ENCODE data around the gene DTYMK.
A peak's percentile ranks its signal among the peaks of the same experiment; 100 is the strongest.

The DTYMK gene

DNA sequence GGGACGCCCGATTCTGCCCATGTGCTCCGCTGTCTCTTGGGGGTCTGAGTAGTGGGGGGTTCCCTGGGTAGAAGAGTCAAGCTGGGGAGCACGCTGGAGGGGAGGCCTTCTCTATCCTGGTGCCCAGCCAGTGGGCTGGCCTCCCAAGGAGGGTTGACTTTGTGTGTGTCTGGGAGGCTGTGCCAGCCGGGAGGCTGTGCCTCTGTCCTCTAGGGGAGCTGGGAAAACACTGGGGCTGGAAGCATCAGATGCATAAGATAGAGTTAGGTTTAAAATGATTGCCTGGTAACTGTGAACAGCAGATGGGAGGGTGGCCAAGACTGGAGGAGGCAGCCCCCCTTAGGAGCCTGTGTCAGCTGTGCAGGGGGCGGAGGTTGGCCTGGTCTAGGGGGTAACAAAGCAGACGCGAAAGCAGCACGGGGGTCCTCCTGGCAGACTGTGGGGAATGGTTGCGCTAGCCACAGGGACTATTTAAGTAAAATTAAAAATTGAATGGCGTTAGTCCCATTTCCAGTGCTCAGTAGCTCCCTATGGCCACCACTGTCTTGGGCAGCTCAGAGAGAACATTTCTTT lies 16.5 kb upstream of the DTYMK start:
- DNase-seq: peak in 1 of 3 donors; percentile 21

DNA sequence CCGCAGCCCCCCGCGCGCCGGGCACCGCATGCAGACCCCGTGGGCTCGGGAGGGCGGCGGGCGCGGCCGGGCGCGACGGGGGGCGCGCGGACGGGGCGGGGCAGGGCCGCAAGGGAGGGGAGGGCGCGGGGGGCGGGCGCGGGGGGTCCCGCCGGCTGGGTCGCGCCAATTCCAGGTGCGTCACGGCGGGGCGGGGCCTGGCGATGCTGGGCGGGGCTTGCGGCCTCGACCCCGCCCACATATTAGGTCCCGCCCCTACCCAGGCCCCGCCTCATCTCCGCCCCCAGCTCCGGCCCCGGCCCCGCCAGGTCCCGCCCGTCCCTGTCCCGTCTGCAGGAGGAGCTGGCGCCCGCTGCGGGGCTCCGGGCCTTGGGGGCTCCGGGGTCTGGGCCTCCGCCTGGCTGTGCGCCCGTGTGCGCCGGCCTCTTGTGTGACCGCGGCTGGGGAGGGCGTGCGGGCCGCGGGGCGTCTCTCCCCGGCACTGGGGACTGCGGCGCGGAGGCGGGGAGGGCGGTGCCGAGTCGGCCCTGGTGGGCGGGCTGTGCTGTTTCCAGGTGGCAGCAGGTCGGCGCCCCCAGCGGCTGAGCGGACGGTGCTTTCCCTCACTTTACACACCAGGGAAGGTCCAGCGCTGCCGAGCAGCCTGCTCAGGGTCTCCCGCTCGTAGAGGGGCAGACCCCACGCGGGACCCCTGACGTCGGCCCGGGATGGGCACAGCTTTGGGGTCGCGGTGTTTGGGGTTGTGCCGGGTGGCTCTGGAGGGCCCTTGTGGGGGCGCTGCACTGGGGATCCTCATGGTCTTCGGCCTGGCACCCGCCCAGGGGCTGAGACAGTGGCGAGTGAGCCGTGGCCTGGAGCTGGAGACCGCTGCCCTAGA lies 15.8 kb upstream of the DTYMK start:
- peak; percentile 80 to 96 (median 91) for DNase-seq

DNA sequence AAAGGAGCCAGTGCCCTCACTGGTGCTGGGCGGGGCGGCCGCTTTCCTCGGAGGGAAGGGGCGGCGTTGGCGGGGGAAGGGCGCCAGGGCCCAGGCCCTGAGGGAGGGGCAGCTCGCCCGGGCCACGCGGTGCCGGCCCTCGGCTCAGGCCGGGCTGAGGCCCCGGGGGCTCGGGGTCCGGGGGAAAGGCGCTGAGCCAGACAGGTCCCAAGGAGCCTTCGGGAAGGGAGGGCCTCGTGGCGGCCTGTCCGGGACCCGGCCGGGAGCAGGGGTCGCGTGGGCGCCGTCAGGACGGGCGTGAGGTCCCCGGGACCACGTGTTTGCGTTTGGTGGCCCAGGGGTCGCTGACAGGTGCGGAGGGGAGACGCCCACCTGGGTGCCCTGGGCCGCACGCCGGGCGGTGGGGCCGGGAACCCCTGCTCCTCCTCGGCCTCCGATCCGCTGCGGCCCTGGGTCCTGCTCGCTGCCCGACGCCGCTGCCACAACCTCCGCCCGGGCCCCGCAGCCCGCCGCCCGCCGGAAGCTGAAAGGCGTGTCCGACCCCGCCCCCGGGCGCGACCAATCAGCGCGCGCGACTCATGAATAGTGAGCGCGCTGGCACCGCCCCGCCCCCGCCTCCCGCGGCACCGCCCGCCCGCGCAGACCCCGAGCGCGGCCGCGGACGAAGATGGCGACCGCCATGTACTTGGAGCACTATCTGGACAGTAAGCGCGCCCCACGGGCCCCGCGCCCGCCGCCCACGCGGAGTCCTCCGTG lies 15.0 kb upstream of the DTYMK start, which contains the start of gene ING5:
Gene ING5 (plus strand): TSS at position 641 of the 756 bp plus-strand sequence. CDS start 27 bp downstream, at position 668.
- DNase-seq: peak; percentile 96 to 100 (median 98)

DNA sequence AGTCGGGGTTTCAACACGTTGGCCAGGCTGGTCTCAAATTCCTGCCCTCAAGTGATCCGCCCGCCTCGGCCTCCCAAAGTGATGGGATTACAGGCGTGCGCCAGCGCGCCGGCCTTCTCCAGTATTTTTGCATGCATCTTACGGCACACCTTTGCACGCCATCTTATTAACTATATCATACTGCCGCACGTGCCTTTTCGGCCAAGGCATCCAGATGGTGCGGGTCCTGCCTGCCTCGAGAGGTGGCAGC lies 14.5 kb upstream of the DTYMK start:
- no peak for DNase-seq

DNA sequence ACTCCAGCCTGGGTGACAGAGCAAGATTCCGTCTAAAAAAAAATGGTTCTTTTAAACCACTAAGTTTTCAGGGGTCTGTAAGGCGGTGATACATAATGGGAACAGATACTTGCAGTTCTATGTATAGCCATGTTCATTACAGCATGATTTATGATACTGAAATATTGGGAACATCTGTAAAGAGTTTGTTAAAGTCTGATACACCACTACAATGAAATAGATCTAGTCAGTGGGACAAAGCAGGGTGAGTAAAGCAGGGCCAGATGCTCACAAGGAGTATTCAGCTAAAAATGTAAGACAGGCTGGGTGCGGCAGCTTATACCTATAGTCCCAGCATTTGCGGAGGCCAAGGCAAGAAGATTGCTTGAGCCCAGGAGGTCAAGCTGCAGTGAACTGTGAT lies 9.0 kb upstream of the DTYMK start:
- no peak for DNase-seq

DNA sequence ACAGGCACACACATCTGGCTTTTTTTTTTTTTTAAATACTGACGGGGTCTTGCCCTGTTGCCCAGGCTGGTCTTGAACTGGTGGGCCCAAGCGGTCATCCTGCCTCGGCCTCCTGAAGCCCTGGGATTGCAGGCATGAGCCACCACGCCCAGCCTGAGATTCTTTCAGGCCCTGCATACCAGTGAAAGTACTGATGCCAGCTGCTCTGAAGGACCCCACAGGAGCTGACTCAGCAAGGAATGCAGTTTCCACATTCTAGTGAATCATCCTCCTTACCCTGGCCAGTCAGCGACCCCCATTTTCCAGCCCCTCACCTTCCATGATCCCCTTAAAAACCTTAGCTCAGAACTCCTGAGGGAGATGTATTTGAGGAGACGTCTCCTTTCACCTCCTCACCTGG lies 5.8 kb upstream of the DTYMK start:
- DNase-seq: no peak

DNA sequence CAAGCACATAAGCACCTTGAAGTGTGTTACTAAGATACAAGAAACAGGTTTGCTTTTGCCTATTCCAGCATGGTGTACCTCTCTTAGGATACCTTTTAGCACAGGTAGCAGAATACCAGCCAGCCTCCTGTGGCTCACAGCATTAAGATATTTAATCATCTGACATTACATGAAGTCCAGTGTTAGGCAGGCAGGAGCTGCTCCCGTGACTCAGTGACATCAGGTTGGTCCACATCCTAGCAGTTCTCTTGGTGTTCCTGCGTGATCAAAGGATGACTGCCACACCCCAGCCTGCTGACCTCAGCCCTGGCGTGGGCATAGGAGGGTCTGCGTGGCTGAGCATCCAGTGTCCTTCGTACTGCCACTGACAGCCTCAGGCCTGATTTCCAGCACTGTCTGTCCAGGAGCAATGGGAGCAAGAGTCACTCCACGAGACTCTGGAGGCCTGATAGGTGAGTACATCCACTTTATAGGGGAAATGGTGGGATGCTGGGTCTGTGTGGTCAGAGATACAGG lies 3.6 kb upstream of the DTYMK start:
- no peak for DNase-seq

DNA sequence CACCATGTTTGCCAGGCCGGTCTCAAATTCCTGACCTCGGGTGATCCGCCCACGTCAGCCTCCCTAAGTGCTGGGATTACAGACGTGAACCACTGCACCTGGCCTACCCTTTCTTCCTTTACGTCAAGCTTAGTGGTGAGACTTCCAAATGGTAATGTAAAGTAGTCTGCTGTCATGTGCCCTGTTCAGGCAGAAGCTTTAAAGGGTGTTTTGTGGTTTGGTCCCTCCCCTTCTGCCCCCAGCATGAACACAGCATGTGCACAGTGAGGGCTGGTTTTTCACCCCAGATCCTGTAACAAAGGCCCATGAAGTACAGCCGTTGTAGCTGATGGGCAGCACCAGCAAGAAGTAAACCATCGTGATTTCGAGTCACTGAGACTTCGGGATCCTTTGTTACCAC lies 2.7 kb upstream of the DTYMK start:
- no peak for DNase-seq

DNA sequence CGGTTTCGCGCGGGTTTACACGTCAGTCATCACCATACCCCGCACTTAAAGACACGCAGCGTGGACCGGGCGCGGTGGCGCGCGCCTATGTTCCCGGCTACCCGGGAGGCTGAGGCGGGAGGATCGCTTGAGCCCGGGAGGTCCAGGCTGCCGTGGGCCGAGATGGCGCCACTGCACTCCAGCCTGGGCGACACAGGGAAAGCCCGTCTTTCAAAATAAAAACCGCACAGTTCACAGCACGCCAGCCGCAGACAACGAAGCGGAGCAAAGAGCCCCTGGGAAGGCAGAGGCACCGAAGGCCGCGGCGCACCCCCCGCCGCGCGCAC lies 328 bp downstream of the DTYMK start:
- no peak for DNase-seq

DNA sequence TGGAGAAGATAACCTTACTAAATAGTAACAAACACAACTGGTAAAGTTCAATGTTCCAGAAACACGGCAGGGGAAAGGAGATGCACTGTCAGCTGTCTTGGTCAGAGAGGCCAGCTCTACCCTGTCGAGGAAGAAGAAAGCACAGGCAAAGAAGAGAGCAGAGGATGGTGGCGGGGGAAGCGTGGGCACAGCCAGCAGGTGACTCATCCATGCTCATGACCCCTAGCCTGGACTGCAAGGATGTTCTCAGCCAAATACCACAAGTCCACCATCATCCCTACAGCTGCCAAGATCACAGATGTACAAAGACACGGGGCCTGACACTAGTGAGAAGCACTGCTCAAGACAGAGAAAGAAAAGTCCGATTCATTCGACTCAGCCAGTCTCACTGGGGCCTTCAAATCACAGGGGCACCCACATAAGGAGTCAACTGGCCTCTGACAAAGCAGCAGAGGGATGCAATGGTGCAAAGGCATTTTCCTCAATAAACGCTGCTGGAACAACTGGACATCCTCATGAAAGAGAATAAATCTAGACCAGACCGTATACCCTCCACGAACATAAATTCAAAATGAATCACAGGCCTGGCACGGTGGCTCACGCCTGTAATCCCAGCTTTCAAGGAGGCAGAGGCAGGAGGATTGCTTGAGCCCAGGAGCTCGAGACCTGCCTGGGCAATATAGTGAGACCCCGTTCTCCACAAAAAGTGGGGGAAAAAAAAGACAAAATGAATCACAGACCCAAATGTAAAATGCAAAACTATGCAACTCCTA lies 5.6 kb downstream of the DTYMK start:
- peak; percentile 13 to 38 (median 25) for DNase-seq

DNA sequence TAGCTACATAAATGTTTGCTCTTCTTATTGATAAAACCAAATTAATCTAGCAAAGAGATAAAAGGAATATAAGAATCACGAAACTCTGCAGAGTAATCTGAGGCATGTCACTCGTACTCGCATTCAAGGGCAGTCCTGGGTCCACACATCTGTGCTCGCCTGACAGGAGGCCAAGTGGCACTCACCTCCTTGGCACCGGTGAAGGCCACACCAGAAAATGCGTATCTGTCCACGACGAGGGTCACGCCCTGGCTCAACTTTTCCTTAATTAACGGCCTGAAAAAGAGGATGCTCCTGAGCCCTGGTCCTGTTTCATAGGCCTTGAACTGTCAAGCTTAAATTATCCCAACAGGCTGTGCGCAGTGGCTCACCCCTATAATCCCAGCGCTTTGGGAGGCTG lies 6.6 kb downstream of the DTYMK start:
- DNase-seq: no peak

DNA sequence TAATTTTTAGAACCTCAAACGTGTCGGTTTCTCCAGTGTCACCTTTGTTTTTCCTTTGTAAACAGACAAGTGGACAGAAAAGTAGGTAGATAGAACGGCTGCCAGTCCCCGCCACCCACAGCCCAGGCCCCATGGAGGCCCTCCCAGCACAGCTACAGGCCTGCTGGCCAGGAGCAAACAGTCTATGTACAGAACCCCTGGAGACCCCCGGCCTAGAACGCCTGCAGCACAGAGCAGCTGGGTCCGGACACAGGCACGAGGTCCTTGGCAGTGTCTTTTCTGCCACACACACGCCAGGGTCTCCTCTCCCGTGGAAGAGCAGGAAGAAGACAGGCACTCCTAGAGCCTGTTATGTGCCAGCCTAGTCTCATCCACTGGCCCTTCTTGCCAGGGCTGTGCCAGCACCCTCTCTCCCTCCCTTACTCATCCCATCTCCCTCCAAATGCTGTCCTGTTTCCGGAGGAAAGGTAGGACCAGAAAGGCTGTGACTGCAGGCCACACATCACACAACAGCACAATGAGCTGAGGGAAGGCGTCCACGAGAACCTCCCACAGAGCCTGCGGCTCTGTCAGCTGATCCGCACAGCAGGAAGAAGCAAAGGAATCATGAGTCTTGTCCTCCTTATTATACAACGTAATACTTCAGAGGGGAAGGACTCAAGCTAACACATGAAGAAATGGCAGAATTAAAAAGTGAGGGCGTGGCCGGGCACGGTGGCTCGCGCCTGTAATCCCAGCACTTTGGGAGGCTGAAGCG lies 7.7 kb downstream of the DTYMK start:
- no peak for DNase-seq

DNA sequence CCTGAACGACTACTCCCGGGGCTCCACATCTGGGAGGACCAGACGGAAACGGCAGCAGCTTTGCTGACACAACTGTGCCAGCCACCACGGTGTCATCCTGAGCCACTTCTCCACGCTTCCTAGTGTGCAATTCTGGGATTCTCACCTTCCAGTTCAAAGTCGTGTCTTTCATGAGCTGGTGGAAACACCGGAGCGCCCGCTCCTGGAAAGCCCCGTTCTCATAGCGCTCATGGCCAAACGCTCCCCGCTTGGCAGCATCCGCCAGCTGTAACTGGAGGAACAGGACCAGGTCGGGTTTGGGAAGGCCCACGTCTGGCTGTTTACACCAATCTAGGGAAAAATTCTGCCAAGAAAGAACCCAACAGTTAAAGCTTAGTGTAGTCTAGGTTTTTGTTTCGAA lies 8.3 kb downstream of the DTYMK start:
- DNase-seq: no peak

DNA sequence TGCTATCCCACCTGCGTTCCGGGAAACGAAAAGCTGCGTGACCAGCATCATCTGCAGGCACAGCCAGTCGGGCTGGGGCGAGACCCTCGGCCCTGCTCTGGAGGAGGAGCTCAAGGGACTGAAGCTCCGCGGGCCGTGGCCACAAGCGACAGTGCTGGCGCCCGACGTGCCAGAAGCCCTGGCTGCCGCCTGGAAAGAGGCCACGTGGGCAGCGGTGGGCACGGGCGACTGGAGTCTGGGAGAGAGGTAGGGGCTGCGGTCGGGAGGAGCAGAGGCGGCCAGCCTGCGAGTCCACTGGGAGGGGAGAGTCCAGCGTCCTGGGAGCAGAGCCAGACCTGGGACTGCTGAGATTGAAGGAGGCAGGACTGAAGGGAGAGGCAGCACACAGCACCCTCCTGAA lies 9.2 kb downstream of the DTYMK start:
- DNase-seq: no peak

DNA sequence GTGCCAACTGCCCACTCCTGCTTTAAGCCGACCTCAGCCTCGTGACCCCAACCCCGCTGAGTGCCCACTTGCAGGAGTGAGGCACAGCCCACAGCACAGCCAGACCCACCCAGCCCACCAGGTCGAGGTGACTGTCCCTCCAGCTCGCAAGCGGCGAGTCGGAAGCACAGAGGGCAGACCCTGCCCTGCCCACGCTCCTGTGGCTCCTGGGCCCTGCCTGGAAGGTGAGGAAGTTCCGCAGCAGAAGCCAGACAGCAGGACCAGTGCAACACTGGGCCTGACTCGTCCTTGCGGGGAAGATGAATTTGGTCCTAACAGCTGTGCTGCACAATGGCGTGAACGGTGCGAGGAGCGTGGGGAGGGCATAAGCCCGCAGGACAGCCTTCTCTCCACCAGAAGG lies 9.9 kb downstream of the DTYMK start:
- no peak for DNase-seq

DNA sequence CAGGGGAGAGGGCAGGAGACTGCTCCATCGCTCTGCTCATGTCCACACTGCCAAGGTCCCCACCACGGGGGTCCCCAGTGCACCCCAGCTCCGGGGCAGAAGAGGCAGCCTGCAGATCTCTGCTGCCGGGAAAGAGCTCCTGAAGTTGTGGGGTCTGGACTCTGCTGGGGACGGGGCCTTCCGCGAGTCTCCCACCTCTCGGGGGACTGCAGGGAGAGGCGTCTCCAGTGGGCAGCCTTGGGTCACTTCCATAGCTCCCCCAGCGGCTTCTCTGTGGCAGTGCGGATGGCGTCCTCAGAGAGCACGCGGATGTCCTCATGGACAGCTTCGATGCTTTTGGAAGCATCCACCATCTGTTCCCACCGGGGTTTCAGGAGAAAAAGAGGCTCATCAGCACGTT lies 10.7 kb downstream of the DTYMK start:
- DNase-seq: no peak

DNA sequence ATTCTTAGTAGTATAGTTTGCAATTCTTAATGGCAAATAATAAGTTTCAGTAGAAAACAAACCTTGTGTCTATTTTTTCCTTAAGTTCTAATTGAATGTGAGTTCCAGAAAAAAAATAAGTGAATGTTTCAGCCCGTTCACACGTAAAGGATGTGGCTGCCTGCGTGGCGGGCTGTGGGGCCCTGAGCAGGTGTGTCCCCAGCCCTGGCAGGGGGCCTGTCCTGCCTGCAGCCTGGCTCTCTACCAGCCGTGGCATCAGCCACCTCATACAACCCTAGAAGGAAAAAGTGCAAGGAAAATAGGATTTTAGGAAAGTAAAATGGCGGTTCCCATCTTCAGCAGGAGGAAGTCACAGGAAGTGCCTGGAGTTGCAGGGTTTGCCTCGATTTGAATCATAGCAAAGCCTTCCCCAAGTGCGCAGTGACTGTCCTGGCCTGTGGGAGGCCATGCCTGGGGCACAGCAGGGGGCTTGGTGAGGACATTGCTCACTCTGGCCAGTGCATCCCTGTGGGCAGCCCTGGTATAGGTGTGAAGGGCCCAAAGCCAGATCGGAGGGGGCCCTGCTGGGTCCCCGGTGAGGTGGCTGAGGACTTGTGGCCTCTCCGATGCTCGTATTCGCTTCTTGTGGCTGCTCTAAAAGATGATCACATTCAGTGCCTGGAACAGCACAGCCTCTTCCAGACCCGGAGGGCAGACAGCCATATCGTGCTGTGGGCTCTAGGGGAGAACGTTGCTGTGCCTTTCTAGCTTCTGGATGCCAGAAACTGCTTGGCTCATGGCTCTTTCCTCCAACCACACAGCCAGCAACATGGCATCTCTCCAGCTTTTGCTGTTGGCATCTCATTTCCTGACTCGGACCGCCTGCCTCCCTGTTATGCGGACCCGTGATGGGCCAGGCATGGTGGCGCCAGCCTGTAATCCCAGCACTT lies 12.6 kb downstream of the DTYMK start:
- DNase-seq: no peak

DNA sequence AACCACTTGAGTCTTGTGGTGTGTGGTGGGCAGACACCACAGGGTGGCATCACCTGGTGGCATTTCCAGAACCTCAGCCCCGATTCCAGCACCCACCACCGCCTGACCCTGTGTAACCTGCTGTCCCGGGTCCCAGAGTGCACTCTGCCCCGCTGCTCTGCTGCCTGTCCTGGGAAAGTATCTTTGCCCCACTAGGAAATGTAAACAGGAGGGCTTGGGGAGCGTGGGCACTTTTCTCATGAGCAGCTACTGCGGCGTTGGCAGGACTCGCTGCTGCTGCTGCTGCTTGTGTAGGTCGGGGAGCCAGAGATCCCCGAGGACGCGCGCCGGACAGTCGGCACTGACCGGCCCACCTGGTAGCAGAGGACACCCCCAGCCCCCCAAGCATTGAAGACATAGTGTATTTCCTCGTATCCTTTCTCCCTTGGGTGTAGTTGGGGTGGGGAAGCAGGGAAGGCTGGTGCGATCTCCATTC lies 13.4 kb downstream of the DTYMK start:
- no peak for DNase-seq

DNA sequence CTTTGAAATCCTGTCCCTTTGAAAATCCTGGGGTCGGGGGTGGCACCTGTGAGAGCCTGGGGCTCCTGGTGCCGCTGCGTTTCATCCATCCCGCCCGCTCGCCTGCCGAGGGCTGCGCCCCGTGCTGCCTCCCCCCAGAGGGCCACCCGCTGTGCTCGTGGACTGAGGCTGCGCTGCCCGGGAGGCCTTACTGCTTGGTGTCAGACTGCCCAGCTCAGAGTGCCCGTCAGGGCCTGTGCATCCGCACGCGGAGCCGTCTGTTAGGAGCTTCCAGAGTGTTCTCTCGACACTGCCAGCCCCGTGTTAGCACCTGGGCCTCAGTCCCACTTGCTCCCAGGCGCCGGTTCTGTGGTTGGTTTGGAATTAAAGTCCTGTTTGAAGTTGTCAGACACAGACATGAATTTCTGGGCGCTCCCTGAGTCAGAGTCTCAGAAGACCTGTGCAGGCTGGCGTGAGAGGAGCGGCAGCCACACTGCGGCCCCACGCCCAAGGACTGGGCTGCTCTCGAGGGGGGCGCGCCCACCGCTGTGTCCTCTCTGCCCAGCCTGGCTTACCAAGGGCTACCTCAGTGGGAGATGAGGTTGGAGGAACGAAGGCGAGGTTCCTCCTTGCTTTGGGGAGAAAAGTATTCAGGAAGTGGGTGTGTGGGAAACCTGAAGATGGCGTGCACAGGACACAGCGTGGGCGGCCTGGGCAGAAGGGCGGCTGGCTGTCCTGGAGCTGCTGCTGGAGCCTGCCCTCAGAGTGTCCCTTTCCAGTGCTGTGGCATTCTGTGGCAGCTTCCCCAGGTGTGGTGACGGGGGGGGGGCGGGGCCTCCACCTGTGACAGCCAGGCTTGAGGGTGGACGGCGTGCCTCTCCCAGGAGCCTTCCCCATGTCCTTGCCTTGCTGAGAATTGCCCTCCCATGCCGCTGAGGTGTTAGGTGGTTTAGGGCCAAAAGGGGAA lies 14.1 kb downstream of the DTYMK start:
- peak in 1 of 3 donors; percentile 4 for DNase-seq
